PC-9 (cell line): ENCODE data around the gene ANKRD44. TPM values are rescaled to one million over a fixed set of nuclear protein-coding genes. Genes with fewer than 3 reads are reported as not detected.
"Not testable (repeated sequence)": the region's sequence is repeated elsewhere in the genome, so short reads cannot be mapped to it uniquely, and the experiment has no call there.

Experiments used
- BruUV-seq: library from RNA; stranded (reverse); fragments of 400-500 nt; replicated peaks from 2 replicates; lab custom pipeline; 2021; lab: Mats Ljungman, UMichigan
- CTCF ChIA-PET: fragments of 300-600 bp; sonication (Branson Sonifier 250); formaldehyde crosslinking; loops from one replicate; lab custom pipeline; 2022; ENCODE audit warnings: antibody characterized with exemption; lab: Charles Lee
- POLR2A ChIA-PET: fragments of 300-600 bp; sonication (Branson Sonifier 250); formaldehyde crosslinking; loops from one replicate; lab custom pipeline; 2022; ENCODE audit warnings: antibody characterized with exemption; ENCODE audit not compliant: unreplicated experiment; lab: Charles Lee
- DNase-seq, 2 experiments: peaks; one replicate each; pipeline versions ENCODE4 v3.0.0 to v3.0.0-alpha.2; 2015 to 2022; ENCODE audit warnings: mixed read lengths in 1 of 2
- H2AFZ ChIP-seq: fragments of 200-600 bp; sonication (generic); 2 replicates; pipeline ENCODE4 v1.8.1; 2017; ENCODE audit warnings: antibody characterized with exemption
- H3F3A ChIP-seq: fragments of 200-600 bp; sonication (generic); 2 replicates; pipeline ENCODE4 v1.8.1; 2017; ENCODE audit warnings: antibody characterized with exemption, mild to moderate bottlenecking, low read depth; ENCODE audit not compliant: insufficient read depth
- H3K27ac ChIP-seq: fragments of 200-600 bp; sonication (generic); 2 replicates; pipeline ENCODE4 v1.6.1; 2016; ENCODE audit warnings: mixed run types
- H3K27me3 ChIP-seq: fragments of 200-600 bp; sonication (generic); 2 replicates; pipeline ENCODE4 v1.6.1; 2016; ENCODE audit warnings: low read depth, mixed run types; ENCODE audit not compliant: insufficient read depth
- H3K36me3 ChIP-seq: fragments of 200-600 bp; sonication (generic); 2 replicates; pipeline ENCODE4 v1.6.1; 2016; ENCODE audit warnings: low read depth, mixed run types
- H3K4me1 ChIP-seq: fragments of 200-600 bp; sonication (generic); replicated peaks from 2 replicates; pipeline ENCODE4 v1.6.1; 2016; ENCODE audit warnings: mixed run types; ENCODE audit not compliant: insufficient read depth
- H3K4me2 ChIP-seq: fragments of 200-600 bp; sonication (generic); 2 replicates; pipeline ENCODE4 v1.6.1; 2017; ENCODE audit warnings: mixed run types
- H3K4me3 ChIP-seq: fragments of 200-600 bp; sonication (generic); 2 replicates; pipeline ENCODE4 v1.6.1; 2016; ENCODE audit warnings: mixed run types
- H3K79me2 ChIP-seq: fragments of 200-600 bp; sonication (generic); 2 replicates; pipeline ENCODE4 v1.6.1; 2017; ENCODE audit warnings: low read depth, mixed run types
- H3K9me2 ChIP-seq: fragments of 200-600 bp; sonication (generic); 2 replicates; pipeline ENCODE4 v1.8.1; 2017; ENCODE audit warnings: mild to moderate bottlenecking; ENCODE audit not compliant: insufficient read depth
- H3K9me3 ChIP-seq: fragments of 200-600 bp; sonication (generic); 2 replicates; pipeline ENCODE4 v1.8.1; 2016; ENCODE audit warnings: low read depth; ENCODE audit not compliant: insufficient read depth
- H4K20me1 ChIP-seq: fragments of 200-600 bp; sonication (generic); 2 replicates; pipeline ENCODE4 v1.8.1; 2017; ENCODE audit not compliant: insufficient read depth
- CTCF ChIP-seq: fragments of 200-600 bp; sonication (generic); conservative IDR thresholded peaks from 2 replicates; pipeline ENCODE4 v1.6.1; 2017; ENCODE audit warnings: mixed run types, antibody characterized with exemption, mild to moderate bottlenecking, moderate library complexity
- EZH2 ChIP-seq: fragments of 200-600 bp; sonication (generic); IDR thresholded peaks from 2 replicates; pipeline ENCODE4 v1.8.0; 2017; ENCODE audit warnings: antibody characterized with exemption, low read depth
- intact Hi-C: fragments of 100-400 bp; cut with micrococcal nuclease; formaldehyde crosslinking; loops from one replicate; pipeline ENCODE4 v1.10.0; 2022; ENCODE audit not compliant: unreplicated experiment
- total RNA-seq: library from RNA; stranded (reverse); gene quantifications from 2 replicates; pipeline ENCODE4 v1.2.3, GENCODE V29; 2021

Gene ANKRD44
- total RNA-seq, 1 experiment from 2014 or later: 3.4 TPM

GRCh38 chr2:197345846-197346370, 35.3 kb upstream of the ANKRD44 start:
- CTCF ChIA-PET: no interaction called here
- intact Hi-C loops: no loop called here

DNA sequence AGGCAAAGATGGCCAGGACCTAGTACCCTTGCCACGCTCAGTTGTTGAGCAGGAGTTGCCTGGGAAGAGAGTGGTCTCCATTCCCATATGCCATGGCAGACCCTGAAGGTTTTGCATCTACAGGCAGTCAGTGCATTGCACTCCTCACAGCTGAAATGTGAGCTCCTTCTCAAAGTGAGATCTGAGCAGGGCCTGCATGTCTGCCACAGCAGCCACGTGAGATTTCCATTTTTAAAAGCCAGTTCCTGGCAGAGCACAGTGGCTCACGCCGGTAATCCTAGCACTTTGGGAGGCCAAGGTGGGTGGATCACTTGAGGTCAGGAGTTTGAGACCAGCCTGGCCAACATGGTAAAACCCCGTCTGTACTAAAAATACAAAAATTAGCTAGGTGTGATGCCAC, 33.4 kb upstream of the ANKRD44 start:
- DNase-seq, H3K4me2 ChIP-seq, H3K27ac ChIP-seq, CTCF ChIA-PET, POLR2A ChIA-PET, H3K27me3 ChIP-seq, H2AFZ ChIP-seq, H3K4me3 ChIP-seq, H3K9me2 ChIP-seq, H3K9me3 ChIP-seq, intact Hi-C loops, H4K20me1 ChIP-seq, H3K36me3 ChIP-seq, H3K79me2 ChIP-seq, H3F3A ChIP-seq, BruUV-seq, H3K4me1 ChIP-seq: not testable (repeated sequence)

More at GRCh38 chr2:197345846-197346370, 35.3 kb upstream of the ANKRD44 start:
- POLR2A ChIA-PET: no interaction called here
- Histone ChIP-seq H3K79me2 (no peaks in the 10 kb centered on the region), H3K9me2 (no peaks in the 10 kb centered on the region), H3K27ac (no peak overlapping the region), H3K4me2 (no peak overlapping the region), H4K20me1 (no peaks in the 10 kb centered on the region), H3K9me3 (no peaks in the 10 kb centered on the region; the same call in 1 of the 2 replicates), H3K4me1 (no peaks in the 10 kb centered on the region; the same call in 1 of the 2 replicates), H2AFZ (no peak overlapping the region), H3F3A (no peaks in the 10 kb centered on the region), H3K4me3 (no peak overlapping the region), H3K36me3 (no peaks in the 10 kb centered on the region), H3K27me3 (no peaks in the 10 kb centered on the region)
- DNase-seq: no peak
- TF ChIP-seq CTCF (no peak), EZH2 (no peak)
- no TSS peak for BruUV-seq

GRCh38 chr2:197340591-197340990, 30.0 kb upstream of the ANKRD44 start:
- CTCF ChIA-PET: no interaction called here
- no peaks in the 10 kb centered on the region for H3K27me3 ChIP-seq
- DNase-seq: no peak
- no TSS peak for BruUV-seq
- POLR2A ChIA-PET: no interaction called here
- no peak overlapping the region for H3K4me2 ChIP-seq
- H3K9me3 ChIP-seq: no peaks in the 10 kb centered on the region
- intact Hi-C loops: no loop called here
- no peak overlapping the region for H3K4me3 ChIP-seq
- H3K36me3 ChIP-seq: no peaks in the 10 kb centered on the region
- no peaks in the 10 kb centered on the region for H3K9me2 ChIP-seq
- no peak overlapping the region for H3K27ac ChIP-seq
- no peak for TF ChIP-seq CTCF
- no peak for TF ChIP-seq EZH2
- H3F3A ChIP-seq: no peaks in the 10 kb centered on the region
- no peaks in the 10 kb centered on the region for H3K79me2 ChIP-seq
- H2AFZ ChIP-seq: no peak overlapping the region
- no peaks in the 10 kb centered on the region for H3K4me1 ChIP-seq
- no peaks in the 10 kb centered on the region for H4K20me1 ChIP-seq
